ENCODE measurements around the gene MTOR. TPM values are rescaled to one million over a fixed set of nuclear protein-coding genes. Genes with fewer than 3 reads are reported as not detected.

The MTOR gene
- total RNA-seq, 1 experiment from 2014 or later = 48.0 TPM

- Histone ChIP-seq H2AFZ (ENCODE audit: low read length) (peak within 1 kb of the TSS; percentile 96), H3K79me2 (ENCODE audit: low read length) (peaks cover 53% of the 10 kb centered on the region), H3K4me3 (ENCODE audit: low read length) (peak within 1 kb of the TSS; percentile 100), H3K4me1 (ENCODE audit: insufficient read depth, low read length) (peaks cover 16% of the 10 kb centered on the region; the same call in 1 of the 2 replicates), H3F3A (ENCODE audit: low read length, unreplicated experiment) (no peaks in the 10 kb centered on the region), H4K20me1 (ENCODE audit: low read length) (no peaks in the 10 kb centered on the region), H3K4me2 (ENCODE audit: low read length) (peak within 1 kb of the TSS; percentile 99), H3K9ac (ENCODE audit: low read length) (peak within 1 kb of the TSS; percentile 99), H3K27me3 (ENCODE audit: low read length) (no peaks in the 10 kb centered on the region), H3K36me3 (ENCODE audit: low read depth, low read length) (peaks cover 25% of the 10 kb centered on the region), H3K9me2 (replicated peaks; ENCODE audit: low read length) (no peaks in the 10 kb centered on the region), H3K27ac (ENCODE audit: low read length) (peak within 1 kb of the TSS; percentile 68), H3K9me3 (ENCODE audit: low read length) (no peaks in the 10 kb centered on the region)
- TF ChIP-seq, protein P1, sequence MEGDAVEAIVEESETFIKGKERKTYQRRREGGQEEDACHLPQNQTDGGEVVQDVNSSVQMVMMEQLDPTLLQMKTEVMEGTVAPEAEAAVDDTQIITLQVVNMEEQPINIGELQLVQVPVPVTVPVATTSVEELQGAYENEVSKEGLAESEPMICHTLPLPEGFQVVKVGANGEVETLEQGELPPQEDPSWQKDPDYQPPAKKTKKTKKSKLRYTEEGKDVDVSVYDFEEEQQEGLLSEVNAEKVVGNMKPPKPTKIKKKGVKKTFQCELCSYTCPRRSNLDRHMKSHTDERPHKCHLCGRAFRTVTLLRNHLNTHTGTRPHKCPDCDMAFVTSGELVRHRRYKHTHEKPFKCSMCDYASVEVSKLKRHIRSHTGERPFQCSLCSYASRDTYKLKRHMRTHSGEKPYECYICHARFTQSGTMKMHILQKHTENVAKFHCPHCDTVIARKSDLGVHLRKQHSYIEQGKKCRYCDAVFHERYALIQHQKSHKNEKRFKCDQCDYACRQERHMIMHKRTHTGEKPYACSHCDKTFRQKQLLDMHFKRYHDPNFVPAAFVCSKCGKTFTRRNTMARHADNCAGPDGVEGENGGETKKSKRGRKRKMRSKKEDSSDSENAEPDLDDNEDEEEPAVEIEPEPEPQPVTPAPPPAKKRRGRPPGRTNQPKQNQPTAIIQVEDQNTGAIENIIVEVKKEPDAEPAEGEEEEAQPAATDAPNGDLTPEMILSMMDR (conservative IDR thresholded peaks at IDR 0.05; ENCODE audit: low read depth, low read length) = no peak
- TF ChIP-seq EZH2 (IDR thresholded peaks at IDR 0.05; ENCODE audit: low read length, unreplicated experiment) (no peak), EZH2phosphoT487 (IDR thresholded peaks at IDR 0.05; ENCODE audit: borderline replicate concordance, low read length) (no peak)
- DNase-seq (peak; percentile 97), ATAC-seq (peak; percentile 93)
- intact Hi-C loops (cut with micrococcal nuclease) = no loop called here
- POLR2A ChIA-PET (ENCODE audit: unreplicated experiment) = interaction anchor here (0.5 to 1.0 kb wide), 6 partner anchors 20 to 824 kb away, joined by 3 to 15 read pairs (median 3); no protein-coding TSS in a partner anchor
- CTCF ChIA-PET = interaction anchor here (0.7 to 1.0 kb wide), 2 partner anchors 23 to 233 kb away, joined by 3 to 7 read pairs; no protein-coding TSS in a partner anchor
- TSS peak; percentile 87 for BruUV-seq (replicated peaks)
Measured at GRCh38 chr1:11059968-11060830, 202.2 kb downstream of the MTOR start, which contains the start of gene SRM. Gene SRM, minus strand, starts transcription at chr1:11060018. Its CDS starts 75 bp downstream, at chr1:11059943.

GRCh38 chr1:11059155-11059967 is 203.0 kb downstream of the MTOR start:
- peaks cover 21% of the 10 kb centered on the region for H3K36me3 ChIP-seq (ENCODE audit: low read depth, low read length)
- peaks cover 16% of the 10 kb centered on the region; the same call in 1 of the 2 replicates for H3K4me1 ChIP-seq (ENCODE audit: insufficient read depth, low read length)
- no TSS peak for BruUV-seq (replicated peaks)
- POLR2A ChIA-PET (ENCODE audit: unreplicated experiment) = interaction anchor here (0.5 to 1.0 kb wide), 6 partner anchors 21 to 823 kb away, joined by 3 to 15 read pairs (median 3); no protein-coding TSS in a partner anchor
- no peaks in the 10 kb centered on the region for H4K20me1 ChIP-seq (ENCODE audit: low read length)
- DNase-seq (no peak), ATAC-seq (peak; percentile 3)
- H3K9me2 ChIP-seq (replicated peaks; ENCODE audit: low read length) = no peaks in the 10 kb centered on the region
- no peaks in the 10 kb centered on the region for H3K27me3 ChIP-seq (ENCODE audit: low read length)
- CTCF ChIA-PET = interaction anchor here (0.7 to 1.0 kb wide), 2 partner anchors 22 to 234 kb away, joined by 3 to 7 read pairs; no protein-coding TSS in a partner anchor
- H3K79me2 ChIP-seq (ENCODE audit: low read length) = peaks cover 53% of the 10 kb centered on the region
- no peaks in the 10 kb centered on the region for H3F3A ChIP-seq (ENCODE audit: low read length, unreplicated experiment)
- peak overlapping the region; percentile 61 for H2AFZ ChIP-seq (ENCODE audit: low read length)
- H3K4me2 ChIP-seq (ENCODE audit: low read length) = peak overlapping the region; percentile 99
- H3K4me3 ChIP-seq (ENCODE audit: low read length) = peak overlapping the region; percentile 100
- no peaks in the 10 kb centered on the region for H3K9me3 ChIP-seq (ENCODE audit: low read length)
- intact Hi-C loops (cut with micrococcal nuclease) = no loop called here
- TF ChIP-seq EZH2 (IDR thresholded peaks at IDR 0.05; ENCODE audit: low read length, unreplicated experiment) = no peak
- no peak for TF ChIP-seq EZH2phosphoT487 (IDR thresholded peaks at IDR 0.05; ENCODE audit: borderline replicate concordance, low read length)
- TF ChIP-seq, protein P1 (conservative IDR thresholded peaks at IDR 0.05; ENCODE audit: low read depth, low read length) = no peak
- H3K27ac ChIP-seq (ENCODE audit: low read length) = peak overlapping the region; percentile 12; the same call in 1 of the 2 replicates
- peak overlapping the region; percentile 99 for H3K9ac ChIP-seq (ENCODE audit: low read length)
